HG03520 (cell line): Measurements from ENCODE around the gene IFIT1B.
"Not testable (repeated sequence)": the region's sequence is repeated elsewhere in the genome, so short reads cannot be mapped to it uniquely, and the experiment has no call there.

ENCODE experiments used
- ATAC-seq: cut with Tn5 transposase; IDR thresholded peaks from one replicate; pipeline ENCODE4 v1.9.1; 2021; ENCODE audit warnings: mild to moderate bottlenecking, moderate library complexity; ENCODE audit not compliant: unreplicated experiment

IFIT1B gene, protein sequence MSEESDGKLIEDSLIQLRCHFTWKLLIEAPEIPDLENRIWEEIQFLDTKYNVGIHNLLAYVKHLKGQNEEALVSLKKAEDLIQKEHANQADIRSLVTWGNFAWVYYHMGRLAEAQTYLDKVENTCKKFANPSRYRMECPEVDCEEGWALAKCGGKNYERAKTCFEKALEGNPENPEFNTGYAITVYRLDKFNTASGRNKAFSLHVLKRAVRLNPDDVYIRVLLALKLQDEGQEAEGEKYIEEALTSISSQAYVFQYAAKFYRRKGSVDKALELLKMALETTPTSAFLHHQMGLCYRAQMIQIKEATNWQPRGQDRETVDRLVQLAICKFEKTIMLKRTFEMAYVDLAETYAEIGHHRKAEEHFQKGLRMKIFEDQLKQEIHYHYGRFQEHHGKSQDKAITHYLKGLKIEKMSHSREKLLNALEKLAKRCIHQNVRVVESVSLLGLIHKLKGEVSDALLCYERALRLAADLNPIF

DNA sequence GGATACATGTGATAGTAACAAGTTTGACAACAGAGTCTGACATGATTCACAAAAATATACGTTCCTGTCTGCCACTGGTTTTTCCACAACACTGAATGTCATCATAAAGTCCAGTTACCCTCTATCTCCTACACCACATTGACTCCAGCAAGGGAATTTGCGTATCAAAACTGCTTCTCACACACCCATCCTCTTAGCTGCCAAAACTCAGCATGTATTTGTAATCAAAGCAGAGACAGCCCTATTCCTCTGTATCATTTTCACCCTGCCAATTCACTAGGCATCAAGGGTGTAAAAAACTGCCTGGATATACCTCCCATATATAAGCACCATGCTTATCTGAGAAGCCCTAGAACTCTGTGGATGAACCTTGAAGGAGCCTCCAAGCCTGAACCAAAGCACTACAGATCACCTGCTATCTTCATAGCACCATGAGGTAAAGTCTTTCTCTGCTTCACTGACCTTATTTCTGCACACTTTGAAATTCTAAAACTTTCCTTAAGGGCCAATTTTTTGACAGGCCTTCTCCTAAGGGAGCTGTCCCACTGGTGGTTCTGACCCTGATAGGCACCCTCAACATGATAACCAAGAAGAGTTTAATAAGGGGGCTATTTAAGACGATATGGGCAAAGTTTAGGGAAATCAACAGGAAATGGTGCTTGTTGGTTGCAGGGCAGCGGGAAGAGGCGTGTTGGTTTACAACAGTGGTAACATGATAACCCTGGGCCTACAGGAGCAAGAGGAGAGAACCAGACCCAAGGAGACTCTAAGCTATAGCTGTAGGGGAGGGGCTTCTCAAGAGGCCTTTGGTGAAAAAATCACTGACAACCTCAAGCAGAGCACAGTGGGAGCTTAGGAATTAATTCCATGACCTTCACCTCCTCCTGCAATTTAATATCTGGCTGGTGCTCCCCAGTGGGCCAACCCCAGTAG is at the start of gene IFIT1B:
IFIT1B (plus strand) TSS at position 352 of the 933 bp plus-strand sequence; CDS start at position 432, 80 bp downstream.
- no peak for ATAC-seq

DNA sequence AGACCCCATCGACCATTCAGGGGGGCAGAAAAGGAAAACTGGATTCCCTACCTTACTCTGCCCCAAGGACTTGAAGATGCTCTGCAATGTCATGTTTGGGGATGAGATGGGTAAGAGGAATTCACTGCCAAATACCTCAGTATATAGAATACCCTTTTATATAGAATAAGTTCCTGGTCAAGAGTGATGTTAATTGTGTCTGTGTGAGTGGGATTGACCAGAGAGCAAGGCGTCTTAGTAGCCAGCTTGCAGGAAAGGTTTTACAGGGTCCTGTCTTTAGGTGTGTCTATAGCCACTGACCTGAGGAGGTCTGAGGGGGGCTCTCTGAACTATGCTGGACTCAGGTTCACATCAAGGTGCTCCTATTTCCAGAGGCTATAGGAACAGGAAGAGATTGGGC is 48.7 kb upstream of the IFIT1B start:
- ATAC-seq = no peak

DNA sequence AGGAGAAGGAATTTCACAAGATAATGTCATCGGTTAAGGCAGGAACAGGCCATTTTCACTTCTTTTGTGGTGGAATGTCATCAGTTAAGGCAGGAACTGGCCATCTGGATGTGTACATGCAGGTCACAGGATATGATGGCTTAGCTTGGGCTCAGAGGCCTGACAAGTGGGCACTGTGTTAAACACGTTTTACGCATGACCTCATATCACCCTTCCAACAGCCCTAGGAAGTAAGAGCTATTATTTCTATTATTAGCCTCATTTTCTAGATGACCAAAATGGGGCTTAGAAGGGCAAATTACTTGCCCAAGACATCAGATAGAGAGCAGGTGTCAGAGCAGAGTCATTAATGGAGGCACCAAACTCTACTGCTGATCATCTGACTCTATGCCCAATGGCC is 47.8 kb upstream of the IFIT1B start:
- ATAC-seq = not testable (repeated sequence)

DNA sequence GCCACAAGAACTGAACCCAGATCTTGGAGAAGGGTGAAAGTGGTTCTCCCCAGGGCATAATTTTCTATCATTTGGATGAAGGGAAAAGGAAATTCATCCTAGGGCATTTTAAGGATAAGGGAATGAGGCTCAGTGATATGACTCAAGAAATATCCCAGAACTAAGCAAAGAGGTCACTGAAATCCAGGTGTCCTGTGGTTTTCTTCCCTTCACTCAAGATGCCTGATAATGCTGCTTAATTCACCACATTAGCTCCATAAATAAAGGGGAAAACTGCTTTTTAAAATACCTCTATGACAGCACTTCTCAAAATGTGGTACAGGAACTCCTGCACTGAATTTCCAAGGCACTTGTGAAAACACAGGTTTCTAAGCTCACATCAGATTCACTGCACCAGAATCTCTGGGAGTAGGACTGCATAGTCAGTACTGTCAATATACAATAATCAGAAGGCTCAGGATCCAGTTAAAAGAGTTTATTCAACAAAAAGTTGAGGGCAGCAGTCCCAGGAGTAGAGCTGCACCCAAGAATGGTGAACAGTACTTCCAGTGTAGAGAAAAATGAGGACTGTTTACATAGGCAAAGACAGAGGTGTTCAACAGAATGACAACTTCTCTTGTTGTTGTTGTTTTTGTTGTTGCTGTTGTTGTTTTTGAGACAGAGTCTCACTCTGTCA is 47.2 kb upstream of the IFIT1B start:
- ATAC-seq = no peak

DNA sequence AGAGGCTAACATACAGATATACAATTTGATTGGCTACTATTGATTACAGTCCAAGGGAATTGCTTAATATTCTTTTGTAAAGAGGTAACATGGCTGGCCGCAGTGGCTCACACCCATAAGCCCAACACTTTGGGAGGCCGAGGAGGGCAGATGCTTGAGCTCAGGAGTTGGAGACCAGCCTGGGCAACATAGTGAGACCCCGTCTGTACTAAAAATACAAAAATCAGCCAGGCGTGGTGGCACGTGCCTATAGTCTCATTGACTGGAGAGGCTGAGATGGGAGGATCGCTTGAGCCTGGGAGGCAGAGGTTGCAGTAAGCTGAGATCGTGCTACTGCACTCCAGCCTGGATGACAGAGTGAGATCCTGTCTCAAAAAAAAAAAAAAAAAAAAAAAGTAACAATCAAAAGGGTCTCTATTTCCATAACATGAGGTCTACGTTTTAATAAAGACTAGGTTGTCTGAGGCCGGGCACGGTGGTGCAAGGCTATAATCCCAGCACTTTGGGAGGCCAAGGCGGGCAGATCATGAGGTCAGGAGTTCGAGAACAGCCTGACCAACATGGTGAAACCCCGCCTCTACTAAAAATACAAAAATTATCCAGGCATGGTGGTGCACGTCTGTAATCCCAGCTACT is 46.3 kb upstream of the IFIT1B start:
- not testable (repeated sequence) for ATAC-seq

DNA sequence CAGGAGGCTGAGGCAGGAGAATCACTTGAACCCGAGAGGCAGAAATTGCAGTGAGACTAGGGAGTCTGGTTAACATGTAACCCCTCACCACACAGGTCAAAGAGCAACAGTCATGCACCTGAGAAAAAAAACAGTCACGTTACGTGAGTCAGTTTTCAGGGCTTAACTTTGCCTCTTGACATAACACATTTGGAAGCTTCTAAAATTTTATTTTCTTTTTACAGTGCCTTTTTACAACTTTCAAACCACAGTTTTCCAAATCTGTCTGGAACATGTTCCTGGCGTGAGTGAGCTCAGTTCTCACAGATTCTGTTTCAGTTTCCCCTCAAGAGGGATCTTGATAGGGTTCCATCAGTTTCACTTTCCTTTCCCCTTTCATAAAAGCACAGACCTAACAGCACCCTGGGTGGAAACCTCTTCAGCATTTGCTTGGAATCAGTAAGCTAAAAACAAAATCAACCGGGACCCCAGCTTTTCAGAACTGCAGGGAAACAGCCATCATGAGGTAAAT is 45.7 kb upstream of the IFIT1B start:
- ATAC-seq = peak; percentile 43

- ATAC-seq = no peak
Observed at GRCh38 chr10:89335226-89335625, 42.6 kb upstream of the IFIT1B start.

DNA sequence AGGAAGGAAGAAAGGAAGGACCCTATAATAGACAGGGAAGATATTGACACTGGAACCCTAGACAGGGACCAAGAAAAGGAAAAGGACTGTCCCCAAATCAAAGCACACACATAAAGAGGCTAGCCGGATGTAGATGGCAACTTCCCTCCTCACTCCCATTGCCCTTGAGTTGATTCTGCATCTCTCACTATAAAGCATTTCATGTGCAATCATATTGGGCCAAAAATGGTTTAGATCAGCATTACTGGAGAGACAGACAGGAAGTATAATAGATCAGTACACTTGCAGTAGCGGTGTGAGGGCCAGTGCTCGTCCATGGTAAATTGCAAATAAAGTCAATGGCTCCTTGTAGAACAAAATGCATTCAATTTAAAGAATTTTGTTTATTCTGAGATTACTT is 41.6 kb upstream of the IFIT1B start:
- ATAC-seq = no peak

DNA sequence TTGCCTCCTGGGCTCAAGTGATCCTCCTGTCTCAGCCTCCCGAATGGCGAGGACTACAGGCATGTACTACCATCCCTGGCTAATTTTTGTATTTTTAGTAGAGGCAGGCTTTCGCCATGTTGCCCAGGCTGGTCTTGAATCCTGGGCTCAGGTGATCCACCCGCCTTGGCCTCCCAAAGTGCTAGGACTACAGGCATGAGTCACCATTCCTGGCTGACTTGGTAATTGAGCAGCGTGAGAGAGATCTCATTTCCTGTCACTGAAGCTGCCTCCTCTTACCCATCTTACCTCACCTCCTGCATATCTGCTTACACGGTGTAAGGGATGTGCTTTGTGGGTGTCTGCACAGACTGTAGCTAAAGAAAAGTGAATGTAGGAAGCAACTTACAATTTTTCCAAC is 40.4 kb upstream of the IFIT1B start:
- no peak for ATAC-seq

DNA sequence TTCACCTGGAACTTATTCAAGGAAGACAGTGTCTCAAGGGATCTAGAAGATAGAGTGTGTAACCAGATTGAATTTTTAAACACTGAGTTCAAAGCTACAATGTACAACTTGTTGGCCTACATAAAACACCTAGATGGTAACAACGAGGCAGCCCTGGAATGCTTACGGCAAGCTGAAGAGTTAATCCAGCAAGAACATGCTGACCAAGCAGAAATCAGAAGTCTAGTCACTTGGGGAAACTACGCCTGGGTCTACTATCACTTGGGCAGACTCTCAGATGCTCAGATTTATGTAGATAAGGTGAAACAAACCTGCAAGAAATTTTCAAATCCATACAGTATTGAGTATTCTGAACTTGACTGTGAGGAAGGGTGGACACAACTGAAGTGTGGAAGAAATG is 39.1 kb upstream of the IFIT1B start:
- no peak for ATAC-seq

DNA sequence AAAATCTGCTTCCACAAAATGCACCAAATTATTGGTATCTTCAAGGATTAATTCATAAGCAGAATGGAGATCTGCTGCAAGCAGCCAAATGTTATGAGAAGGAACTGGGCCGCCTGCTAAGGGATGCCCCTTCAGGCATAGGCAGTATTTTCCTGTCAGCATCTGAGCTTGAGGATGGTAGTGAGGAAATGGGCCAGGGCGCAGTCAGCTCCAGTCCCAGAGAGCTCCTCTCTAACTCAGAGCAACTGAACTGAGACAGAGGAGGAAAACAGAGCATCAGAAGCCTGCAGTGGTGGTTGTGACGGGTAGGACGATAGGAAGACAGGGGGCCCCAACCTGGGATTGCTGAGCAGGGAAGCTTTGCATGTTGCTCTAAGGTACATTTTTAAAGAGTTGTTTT is 38.0 kb upstream of the IFIT1B start:
- ATAC-seq = no peak

- no peak for ATAC-seq
Observed at GRCh38 chr10:89341649-89342048, 36.2 kb upstream of the IFIT1B start.

DNA sequence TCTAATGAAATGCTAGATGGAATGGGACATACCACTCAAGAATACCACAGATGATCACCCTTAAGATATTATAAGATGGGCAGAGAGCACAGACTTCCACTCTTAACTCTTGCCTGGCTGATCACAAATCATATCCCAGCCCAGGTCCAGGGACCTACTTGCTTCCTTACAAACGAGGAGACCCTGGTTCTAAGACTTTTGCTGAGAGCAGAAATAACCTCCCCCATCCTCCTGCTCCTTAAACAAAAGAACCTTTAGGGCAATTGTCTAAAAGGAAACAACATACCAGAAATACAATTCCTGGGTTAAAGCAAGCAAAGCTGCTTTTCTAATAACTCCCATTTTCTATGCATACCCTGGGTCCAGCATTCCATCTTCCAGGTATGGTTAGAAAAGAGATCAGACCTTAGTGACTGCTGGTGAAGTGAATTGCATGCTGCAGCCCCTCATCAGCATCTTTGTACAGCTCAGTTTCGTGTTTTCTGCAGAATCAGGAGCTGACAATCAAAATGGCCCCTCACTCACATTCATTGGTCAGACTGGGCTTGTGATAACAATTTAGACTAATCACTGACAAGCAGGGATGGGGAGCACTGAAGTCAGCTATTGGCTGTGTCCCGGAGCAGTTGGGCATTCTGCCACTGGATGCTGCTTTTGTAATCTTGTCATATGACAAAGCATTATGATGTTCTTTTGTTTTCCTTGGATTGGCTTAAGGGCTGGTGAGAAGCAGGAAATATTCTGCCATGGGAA is 35.5 kb upstream of the IFIT1B start:
- no peak for ATAC-seq

DNA sequence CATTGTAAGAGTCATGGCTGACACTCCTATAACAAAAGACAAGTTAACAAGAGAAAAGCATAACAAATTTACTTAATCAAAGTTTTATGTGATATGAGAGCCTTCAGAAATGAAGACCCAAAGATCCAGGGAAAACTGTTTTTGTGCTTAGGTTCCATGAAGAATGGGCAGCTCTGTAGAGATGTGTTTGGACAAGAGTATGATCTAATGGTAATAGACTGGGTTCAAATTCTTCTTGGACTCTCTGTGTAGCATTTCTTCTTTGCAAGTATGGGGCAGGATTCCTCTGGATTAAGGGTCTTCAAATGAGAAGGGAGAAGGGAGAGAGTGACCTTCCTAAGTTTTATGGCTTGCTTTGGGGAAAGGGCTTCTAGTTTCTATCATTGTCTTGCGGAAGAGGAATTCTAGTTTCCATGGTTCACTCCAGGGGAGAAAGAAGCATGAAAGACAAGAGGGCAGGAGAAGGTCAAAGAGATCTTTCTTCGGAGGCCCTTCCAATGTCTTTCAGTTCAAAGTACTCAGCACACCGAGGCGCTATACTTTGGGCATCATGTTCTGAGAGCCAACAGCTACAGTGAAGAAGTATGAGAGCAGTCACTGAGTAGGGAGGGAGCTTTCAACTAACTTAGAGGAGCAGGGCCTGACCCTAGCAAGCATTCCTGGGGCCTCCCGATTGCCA is 34.6 kb upstream of the IFIT1B start:
- ATAC-seq = no peak

DNA sequence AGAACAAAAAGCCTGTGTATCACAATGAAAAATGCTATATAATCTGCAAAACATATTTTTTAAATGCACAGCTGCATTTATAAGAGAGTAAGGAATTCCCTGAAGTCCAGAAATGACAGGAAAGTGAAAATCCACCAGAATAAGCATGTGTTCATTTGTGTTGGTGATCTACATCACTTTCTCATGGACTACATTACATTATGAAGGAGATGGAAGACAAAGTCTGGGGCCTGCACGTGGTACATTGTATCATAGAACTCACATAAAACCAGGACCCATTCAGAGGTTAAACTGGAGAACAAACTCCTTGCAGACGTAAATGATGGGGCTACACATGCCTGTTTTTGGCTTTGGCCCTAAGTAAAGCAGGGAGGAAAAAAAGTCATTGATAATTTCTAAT is 33.7 kb upstream of the IFIT1B start:
- ATAC-seq = no peak

DNA sequence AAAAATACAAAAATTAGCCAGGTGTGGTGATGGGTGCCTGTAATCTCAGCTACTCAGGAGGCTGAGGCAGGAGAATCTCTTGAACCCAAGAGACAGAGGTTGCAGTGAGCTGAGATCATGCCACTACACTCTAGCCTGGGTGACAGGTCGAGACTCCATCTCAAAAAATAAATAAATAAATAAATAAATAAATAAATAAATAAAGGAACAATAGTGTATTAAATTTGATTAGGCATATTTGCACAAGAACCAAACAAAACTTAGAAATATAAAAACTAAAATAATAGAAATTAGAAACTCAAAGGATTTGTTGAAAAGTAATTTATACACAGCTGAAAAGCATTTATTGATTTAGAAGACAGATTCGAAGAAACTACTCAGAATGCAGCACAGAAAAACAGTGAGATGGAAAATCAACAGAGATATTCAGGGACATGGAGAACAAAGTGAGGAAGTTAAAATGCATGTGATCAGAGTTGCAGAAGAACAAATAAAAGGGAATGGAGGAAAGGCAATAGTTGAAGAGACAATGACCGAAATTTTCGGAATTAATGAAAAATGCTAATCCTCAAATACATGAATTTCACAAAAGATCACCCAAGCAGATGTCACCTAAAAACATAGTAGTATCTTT is 32.4 kb upstream of the IFIT1B start:
- ATAC-seq = no peak

GRCh38 chr10:89346405-89347254 is 31.2 kb upstream of the IFIT1B start:
- ATAC-seq = no peak
